ENCODE results near the gene ZNF200. TPM values are rescaled to one million over a fixed set of nuclear protein-coding genes. Genes with fewer than 3 reads are reported as not detected.

ZNF200 gene
- total RNA-seq, 4 donors from 2014 or later, result 0.49 to 3.2 (median 2.2) TPM

- no peaks in the 10 kb centered on the region for H3K36me3 ChIP-seq
- no peak overlapping the region for H3K4me3 ChIP-seq
- no peaks in the 10 kb centered on the region for H3K4me1 ChIP-seq
- no peaks in the 10 kb centered on the region for H3K9me3 ChIP-seq
- DNase-seq, result no peak
- TF ChIP-seq CTCF (IDR thresholded peaks at IDR 0.05 in 4 of 5, conservative IDR thresholded peaks at IDR 0.05 in 1 of 5), result no peak
- TF ChIP-seq POLR2A (IDR thresholded peaks at IDR 0.05), result no peak
- in situ Hi-C loops (cut with MboI; ENCODE audit: low sequenced_read_pairs in 4 of 4), result no loop called here
- no peak overlapping the region for H3K27ac ChIP-seq
- H3K27me3 ChIP-seq, result no peaks in the 10 kb centered on the region
- intact Hi-C loops (cut with DNase I; ENCODE audit: low total_unique reads), result no loop called here
- ATAC-seq, result no peak
Measured at GRCh38 chr16:3249020-3249419, 14.1 kb upstream of the ZNF200 start.

- Histone ChIP-seq H3K9me3 (no peaks in the 10 kb centered on the region), H3K4me1 (no peaks in the 10 kb centered on the region), H3K27ac (no peak overlapping the region), H3K36me3 (no peaks in the 10 kb centered on the region), H3K4me3 (no peak overlapping the region), H3K27me3 (no peaks in the 10 kb centered on the region)
- in situ Hi-C loops (cut with MboI; ENCODE audit: low sequenced_read_pairs in 4 of 4), result no loop called here
- TF ChIP-seq CTCF (IDR thresholded peaks at IDR 0.05 in 4 of 5, conservative IDR thresholded peaks at IDR 0.05 in 1 of 5) (no peak), POLR2A (IDR thresholded peaks at IDR 0.05) (no peak)
- intact Hi-C loops (cut with DNase I; ENCODE audit: low total_unique reads), result no loop called here
- ATAC-seq (no peak), DNase-seq (no peak)
Measured at GRCh38 chr16:3248596-3248995, 13.6 kb upstream of the ZNF200 start.

- intact Hi-C loops (cut with DNase I; ENCODE audit: low total_unique reads) (no loop called here), in situ Hi-C loops (cut with MboI; ENCODE audit: low sequenced_read_pairs in 4 of 4) (no loop called here)
- no peaks in the 10 kb centered on the region for H3K36me3 ChIP-seq
- no peaks in the 10 kb centered on the region for H3K27me3 ChIP-seq
- H3K4me1 ChIP-seq, result no peaks in the 10 kb centered on the region
- H3K9me3 ChIP-seq, result no peaks in the 10 kb centered on the region
- TF ChIP-seq POLR2A (IDR thresholded peaks at IDR 0.05), result no peak
- no peak for TF ChIP-seq CTCF (IDR thresholded peaks at IDR 0.05 in 4 of 5, conservative IDR thresholded peaks at IDR 0.05 in 1 of 5)
- H3K4me3 ChIP-seq, result no peak overlapping the region
- DNase-seq (no peak), ATAC-seq (no peak)
- no peak overlapping the region for H3K27ac ChIP-seq
Measured at GRCh38 chr16:3246876-3247275, 11.9 kb upstream of the ZNF200 start.

GRCh38 chr16:3246002-3246401, 11.0 kb upstream of the ZNF200 start:
- in situ Hi-C loops (cut with MboI; ENCODE audit: low sequenced_read_pairs in 4 of 4) (no loop called here), intact Hi-C loops (cut with DNase I; ENCODE audit: low total_unique reads) (no loop called here)
- no peak for TF ChIP-seq CTCF (IDR thresholded peaks at IDR 0.05 in 4 of 5, conservative IDR thresholded peaks at IDR 0.05 in 1 of 5)
- TF ChIP-seq POLR2A (IDR thresholded peaks at IDR 0.05), result no peak
- Histone ChIP-seq H3K27ac (no peak overlapping the region), H3K36me3 (no peaks in the 10 kb centered on the region), H3K9me3 (no peaks in the 10 kb centered on the region), H3K27me3 (no peaks in the 10 kb centered on the region), H3K4me1 (no peaks in the 10 kb centered on the region), H3K4me3 (no peak overlapping the region)
- ATAC-seq, result no peak
- no peak for DNase-seq

GRCh38 chr16:3243882-3244281, 8.9 kb upstream of the ZNF200 start:
- Histone ChIP-seq H3K27me3 (no peaks in the 10 kb centered on the region), H3K9me3 (no peaks in the 10 kb centered on the region), H3K27ac (no peak overlapping the region), H3K4me1 (no peaks in the 10 kb centered on the region), H3K4me3 (no peak overlapping the region), H3K36me3 (no peaks in the 10 kb centered on the region)
- DNase-seq (no peak), ATAC-seq (no peak)
- intact Hi-C loops (cut with DNase I; ENCODE audit: low total_unique reads), result no loop called here
- no peak for TF ChIP-seq CTCF (IDR thresholded peaks at IDR 0.05 in 4 of 5, conservative IDR thresholded peaks at IDR 0.05 in 1 of 5)
- TF ChIP-seq POLR2A (IDR thresholded peaks at IDR 0.05), result no peak
- in situ Hi-C loops (cut with MboI; ENCODE audit: low sequenced_read_pairs in 4 of 4), result no loop called here
